HG03025 (cell line): ENCODE measurements around the gene NAA10.

Experiments used
- ATAC-seq: cut with Tn5 transposase; IDR thresholded peaks from one replicate; pipeline ENCODE4 v1.9.1; 2021; ENCODE audit warnings: mild to moderate bottlenecking, moderate library complexity; ENCODE audit not compliant: unreplicated experiment, low FRiP score

NAA10 gene

DNA sequence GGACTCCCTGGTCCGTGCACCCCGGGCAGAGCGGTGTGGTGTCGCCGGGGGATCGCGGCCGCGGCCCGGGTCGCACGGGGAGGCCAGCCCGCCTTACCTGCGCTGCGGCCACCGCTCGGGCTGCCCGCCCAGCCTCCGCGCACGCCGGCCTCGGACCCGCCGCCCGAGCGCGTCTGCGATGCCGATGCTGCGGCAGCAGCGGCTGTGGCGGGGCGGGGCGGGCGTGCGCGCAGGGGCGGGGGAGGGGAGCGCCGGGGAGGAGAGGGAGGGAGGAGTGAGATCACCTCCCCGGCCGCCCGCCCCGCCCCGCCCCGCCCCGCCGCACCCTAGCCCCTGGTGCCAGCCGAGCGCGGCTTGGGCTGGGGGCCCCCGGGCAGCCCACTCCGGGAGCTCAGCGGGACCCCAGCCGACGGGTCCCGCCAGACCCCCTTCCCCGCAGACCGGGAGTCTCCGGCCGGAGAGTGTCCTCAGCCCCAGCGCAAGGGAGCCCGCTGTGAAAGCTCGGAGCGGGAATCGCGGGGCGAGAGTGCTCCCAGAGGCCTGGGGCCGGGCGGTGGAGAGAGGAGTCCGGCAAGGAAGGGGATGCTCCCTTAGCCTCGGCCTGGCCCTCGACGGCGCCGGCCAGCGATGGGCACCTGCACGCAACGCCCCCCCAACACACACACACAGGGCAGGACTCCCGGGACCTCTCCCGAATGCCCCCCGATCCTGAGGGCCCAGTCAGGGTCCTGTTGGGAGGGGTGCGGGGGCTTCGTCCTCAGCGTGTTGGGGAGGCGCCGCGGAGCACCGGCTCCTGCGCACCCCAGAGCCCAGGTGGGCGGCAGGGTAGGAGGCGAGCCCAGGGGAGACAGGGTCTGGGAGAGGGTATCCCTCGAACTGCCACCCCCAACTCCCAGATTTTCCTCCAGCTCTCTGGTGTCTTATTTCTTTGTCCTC, 48.6 kb downstream of the NAA10 start, which contains the start of gene L1CAM:
Gene L1CAM, minus strand, starts transcription at position 206 of the 936 bp plus-strand sequence. CDS start 10,337 bp downstream, outside the sequence.
- no peak for ATAC-seq

DNA sequence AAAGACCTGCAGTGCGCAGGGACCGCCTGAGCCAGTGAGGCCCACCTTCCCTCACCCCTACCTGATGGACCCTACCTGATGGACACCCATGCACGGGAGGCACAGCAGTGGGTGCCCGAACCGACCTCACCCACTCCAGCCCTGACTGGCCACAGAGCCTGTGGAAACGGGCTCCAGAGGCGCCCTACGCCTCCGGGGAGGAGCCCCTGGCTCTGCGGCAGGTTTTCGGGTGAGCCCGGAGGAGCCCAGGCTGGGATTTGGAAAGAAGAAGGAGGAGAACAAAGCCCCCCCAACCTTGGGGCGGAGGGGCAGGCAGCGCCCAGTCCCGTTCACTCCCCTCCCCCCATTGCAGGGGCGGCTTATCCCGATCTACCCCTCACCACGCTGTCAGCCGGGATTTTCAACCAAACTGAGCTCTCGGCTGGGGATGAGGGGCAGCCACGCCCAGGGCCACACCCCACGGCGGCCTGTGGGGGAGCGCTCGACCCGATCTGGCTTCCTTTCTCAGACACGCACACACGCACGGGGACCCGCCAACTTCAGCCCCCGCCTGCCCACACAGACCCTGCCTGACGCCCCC, 49.5 kb downstream of the NAA10 start:
- ATAC-seq, result no peak

DNA sequence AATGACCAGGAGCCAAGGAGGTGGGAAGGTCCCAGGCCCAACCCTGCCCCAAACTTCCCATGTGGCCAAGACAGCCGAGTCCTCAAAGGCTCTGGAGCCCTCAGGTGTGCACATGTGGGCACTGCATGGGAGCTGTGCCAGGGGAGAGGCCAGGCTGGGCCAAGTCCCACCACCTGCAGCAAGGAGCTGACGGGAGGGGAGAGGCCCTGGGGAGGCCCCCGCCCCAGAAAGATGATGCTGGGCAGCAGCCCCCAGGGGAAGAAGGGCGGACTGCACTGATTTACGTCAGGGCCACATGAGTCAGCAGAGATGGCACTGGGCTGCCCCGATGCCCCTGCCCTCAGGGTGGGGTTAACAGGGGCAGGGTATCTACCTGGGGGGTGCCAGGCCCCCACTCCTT, 50.2 kb downstream of the NAA10 start:
- no peak for ATAC-seq

DNA sequence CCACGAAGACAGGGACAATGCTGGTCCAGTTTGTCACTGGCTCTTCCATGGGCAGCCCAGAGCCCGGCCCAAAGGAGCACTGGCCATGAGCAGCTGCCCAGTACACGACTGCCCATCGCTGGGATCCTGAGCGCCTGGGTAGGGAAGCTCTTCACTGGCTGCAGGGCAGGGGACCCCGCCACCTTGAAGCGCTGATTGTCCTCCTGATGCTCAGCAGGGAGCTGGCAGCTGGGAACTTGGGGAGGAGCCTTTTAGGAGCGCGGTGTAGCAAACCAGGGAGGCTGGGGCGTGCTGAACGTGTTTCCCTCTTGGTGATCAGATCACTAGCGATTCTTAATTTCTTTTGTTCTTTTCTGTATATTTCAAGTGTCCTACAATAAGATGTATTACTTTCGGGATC, 50.7 kb downstream of the NAA10 start:
- ATAC-seq, result no peak

DNA sequence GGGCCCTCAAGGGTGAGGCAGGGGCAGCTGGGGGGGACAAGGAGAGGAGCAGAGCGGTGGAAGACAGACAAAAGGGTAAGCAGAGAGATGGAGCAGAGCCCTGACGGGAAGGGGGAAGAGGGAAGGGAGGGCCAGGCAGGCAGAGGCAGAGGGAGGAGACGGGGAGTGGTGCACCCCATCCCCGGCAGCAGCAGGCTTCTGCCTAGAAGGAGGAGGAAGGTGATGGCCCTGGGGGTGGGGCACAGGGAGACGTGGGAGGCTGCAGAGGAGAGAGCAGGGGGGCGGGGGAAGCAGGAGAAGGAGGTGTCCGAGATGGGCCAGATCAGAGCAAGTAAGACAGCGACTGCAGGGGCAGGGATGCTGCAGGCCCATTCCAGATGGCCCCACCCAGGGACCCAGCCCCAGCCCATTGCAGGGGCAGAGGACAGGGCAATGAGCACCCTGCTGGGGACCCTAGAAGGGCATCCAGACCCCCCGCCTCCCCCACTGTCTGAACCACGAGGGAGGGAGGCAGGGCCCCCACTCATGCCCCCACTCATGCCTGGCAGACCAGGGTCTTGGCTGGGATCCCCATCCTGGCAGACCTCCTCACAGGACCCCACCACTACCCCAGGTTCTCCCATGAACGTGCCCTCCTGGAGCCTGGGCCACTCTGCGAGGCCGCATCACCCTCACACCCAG, 51.5 kb downstream of the NAA10 start:
- no peak for ATAC-seq

DNA sequence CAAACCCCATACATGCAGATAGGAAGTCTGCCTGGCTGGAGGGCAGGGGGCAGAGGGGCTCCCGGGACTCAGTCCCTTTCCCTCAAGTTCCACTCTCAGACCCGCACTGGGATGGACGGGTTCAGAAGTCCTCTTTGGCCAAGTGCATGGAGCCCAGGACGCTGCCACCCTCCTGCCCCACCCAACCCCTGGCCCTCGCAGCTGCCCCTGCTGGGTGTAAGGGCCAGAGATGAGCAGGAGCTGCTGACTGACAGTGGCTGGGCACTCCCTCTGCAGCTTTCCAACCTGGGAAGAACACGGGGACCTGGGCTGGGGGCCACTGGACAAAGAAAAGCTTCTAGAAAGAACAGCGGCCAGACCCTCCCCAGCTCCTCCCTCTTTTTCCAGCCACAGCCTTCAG, 52.3 kb downstream of the NAA10 start:
- no peak for ATAC-seq

DNA sequence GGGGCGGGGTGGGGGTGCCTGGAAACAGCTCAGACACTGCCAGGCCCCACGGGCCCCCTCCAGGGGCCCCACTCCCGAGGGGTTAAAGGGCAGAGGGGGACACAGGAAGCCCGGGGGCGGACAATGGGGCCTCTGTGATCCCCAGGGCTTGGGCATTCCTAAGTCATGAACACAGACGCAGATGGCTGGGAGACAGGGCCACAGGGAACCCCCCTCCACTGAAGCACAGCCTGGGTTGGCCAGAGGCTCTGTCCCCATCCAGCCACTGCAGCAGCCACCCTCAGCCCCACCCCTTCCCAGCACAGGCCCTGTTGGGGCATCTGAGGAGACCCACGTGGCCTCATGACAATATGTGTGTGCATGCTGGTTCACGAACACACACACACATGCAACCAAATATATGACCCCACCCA, 52.7 kb downstream of the NAA10 start:
- ATAC-seq, result no peak

DNA sequence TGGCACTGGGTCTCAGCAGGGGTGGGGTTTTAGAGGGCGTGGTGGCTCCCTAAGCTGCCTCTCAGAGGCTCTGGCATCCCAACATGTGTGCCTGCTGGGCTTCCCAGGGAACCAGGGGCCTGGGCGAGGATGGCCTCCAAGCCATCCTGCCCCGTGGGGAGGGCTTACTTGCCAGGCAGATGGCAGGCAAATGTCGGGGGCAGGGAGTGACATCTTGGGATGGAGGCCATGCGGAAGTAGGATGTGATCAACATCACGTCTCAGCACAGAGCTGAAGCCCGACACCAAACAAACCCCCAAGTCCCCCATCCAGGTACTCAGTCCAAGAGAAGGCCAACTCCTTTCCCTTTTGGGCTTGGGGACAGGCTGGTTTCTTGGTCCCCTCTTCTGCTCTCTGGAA, 53.6 kb downstream of the NAA10 start:
- no peak for ATAC-seq

DNA sequence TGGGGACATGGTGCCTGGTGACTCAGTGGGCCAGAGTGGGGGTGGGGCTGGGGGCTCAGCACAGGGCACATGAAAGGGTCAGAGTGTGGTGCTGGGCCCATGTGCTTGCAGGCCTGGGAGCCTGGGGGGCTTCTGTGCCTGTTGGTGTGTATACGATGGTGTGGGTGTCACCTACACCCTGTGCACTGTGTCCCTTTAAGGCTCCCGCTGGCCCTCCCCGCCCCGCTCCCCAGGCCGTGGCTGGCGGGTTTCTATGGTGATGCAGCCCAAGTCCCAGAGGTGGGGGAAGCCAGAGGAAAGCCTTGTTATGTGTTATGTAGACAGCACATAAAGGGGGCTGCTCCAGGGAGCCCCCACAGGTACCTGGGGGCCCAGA, 54.4 kb downstream of the NAA10 start:
- ATAC-seq, result no peak

DNA sequence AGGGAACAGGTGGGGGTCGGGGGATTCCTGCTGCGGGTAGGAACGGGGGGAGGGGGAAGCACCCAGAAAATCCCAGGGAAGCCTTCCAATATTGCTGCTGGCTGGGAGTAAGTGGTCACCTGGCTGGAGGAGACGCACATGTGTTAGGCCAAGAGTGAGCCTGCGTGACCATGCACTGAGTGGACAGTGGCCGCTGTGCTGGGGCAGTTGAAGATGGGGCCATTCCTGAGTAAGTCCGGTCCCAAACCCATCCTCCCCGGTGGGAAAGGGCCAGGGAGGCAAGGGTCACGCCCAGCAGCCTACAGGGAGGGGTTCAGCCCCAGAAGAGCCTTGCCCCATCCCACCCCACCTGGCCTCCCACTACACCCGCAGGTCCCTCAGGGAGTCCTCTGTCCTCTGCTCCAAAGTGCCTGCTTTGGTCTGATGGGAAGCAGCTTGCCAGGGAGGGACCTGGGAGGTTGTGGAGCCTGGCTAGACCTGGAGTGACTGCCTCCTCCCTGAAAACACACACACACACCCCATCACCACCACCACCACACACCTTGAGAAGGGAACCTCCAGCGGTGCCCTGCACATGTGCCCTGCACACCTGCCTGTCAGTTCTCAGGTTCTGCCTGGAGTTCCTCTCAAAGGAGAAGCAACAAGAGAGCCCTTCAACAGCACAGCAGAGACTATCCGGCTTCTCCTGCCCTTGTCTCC, 54.9 kb downstream of the NAA10 start:
- no peak for ATAC-seq
